Hematopoietic multipotent progenitor cell treated with erythropoietin and hydrocortisone succinate and interleukin-3 and kit ligand, for 17 days (in vitro differentiated cells): ENCODE measurements around the gene INSR.
A peak's percentile ranks its signal among the peaks of the same experiment; 100 is the strongest.
"Not testable (repeated sequence)": the region's sequence is repeated elsewhere in the genome, so short reads cannot be mapped to it uniquely, and the experiment has no call there.

ENCODE experiments used
- DNase-seq: peaks from one replicate; pipeline ENCODE4 v3.0.0-alpha.2; 2015; ENCODE audit warnings: low spot score

Gene INSR

GRCh38 chr19:7098701-7099596, 195.3 kb downstream of the INSR start:
- DNase-seq, result peak; percentile 60

- no peak for DNase-seq
Measured at GRCh38 chr19:7098096-7098495, 196.1 kb downstream of the INSR start.

GRCh38 chr19:7088999-7089398, 205.2 kb downstream of the INSR start:
- DNase-seq, result no peak

- DNase-seq, result no peak
Measured at GRCh38 chr19:7083076-7083956, 210.9 kb downstream of the INSR start.

GRCh38 chr19:7078008-7078407, 216.2 kb downstream of the INSR start:
- DNase-seq, result no peak

- DNase-seq, result no peak
Measured at GRCh38 chr19:7076151-7076550, 218.1 kb downstream of the INSR start.

- no peak for DNase-seq
Measured at GRCh38 chr19:7074705-7075282, 219.4 kb downstream of the INSR start.

GRCh38 chr19:7072541-7072940, 221.7 kb downstream of the INSR start:
- no peak for DNase-seq

GRCh38 chr19:7069904-7070226, 224.3 kb downstream of the INSR start:
- DNase-seq, result no peak

- peak; percentile 97 for DNase-seq
Measured at GRCh38 chr19:7069042-7069903, 224.9 kb downstream of the INSR start, which contains the start of gene ZNF557. Gene ZNF557 (plus strand): TSS chr19:7069703. CDS start chr19:7075075, 5,372 bp downstream.

GRCh38 chr19:7068599-7068998, 225.6 kb downstream of the INSR start:
- no peak for DNase-seq

- no peak for DNase-seq
Measured at GRCh38 chr19:7067716-7068115, 226.5 kb downstream of the INSR start.

- DNase-seq, result not testable (repeated sequence)
Measured at GRCh38 chr19:7067122-7067521, 227.1 kb downstream of the INSR start.

- no peak for DNase-seq
Measured at GRCh38 chr19:7063764-7064418, 230.3 kb downstream of the INSR start.

GRCh38 chr19:7063339-7063738, 230.9 kb downstream of the INSR start:
- DNase-seq, result no peak
